Measurements from ENCODE around the gene SMC6. TPM values are rescaled to one million over a fixed set of nuclear protein-coding genes. Genes with fewer than 3 reads are reported as not detected.

SMC6 gene
- total and polyA plus RNA-seq, 10 of the 15 experiments (the other 5 are each of a cell fraction or from before 2014, with no cell fraction given) = 12.8 to 63.8 (median 38.8) TPM

GRCh38 chr2:17768894-17769293, 15.3 kb upstream of the SMC6 start:
- Histone ChIP-seq H3K27ac (ENCODE audit: control insufficient read depth, insufficient read depth) (no peak overlapping the region), H2AFZ (ENCODE audit: control insufficient read depth, low read depth, low read length) (no peak overlapping the region), H3K9ac (ENCODE audit: control insufficient read depth, insufficient read depth, low read length) (no peak overlapping the region), H3K9me3 (replicated peaks; ENCODE audit: control insufficient read depth, insufficient read depth, low read length) (no peaks in the 10 kb centered on the region), H3K79me2 (ENCODE audit: control insufficient read depth, insufficient read depth, low read length) (no peaks in the 10 kb centered on the region), H3K4me1 (ENCODE audit: control insufficient read depth, insufficient read depth, low read length) (no peaks in the 10 kb centered on the region), H3K4me3 (no peak overlapping the region), H3K4me2 (ENCODE audit: control insufficient read depth, insufficient read depth) (no peak overlapping the region), H4K20me1 (ENCODE audit: control insufficient read depth, insufficient read depth) (no peaks in the 10 kb centered on the region), H3K36me3 (ENCODE audit: control insufficient read depth in 2 of 2, insufficient read depth in 2 of 2, low read length in 1 of 2) (peaks cover 1 to 19% of the 10 kb centered on the region in 2 experiments), H3K27me3 (replicated peaks in 1 of 2; ENCODE audit: control insufficient read depth in 2 of 2, insufficient read depth in 2 of 2, low read length in 1 of 2) (no peaks in the 10 kb centered on the region)
- POLR2A ChIA-PET = no interaction called here
- BruUV-seq (replicated peaks) = no TSS peak
- RAD21 ChIA-PET (ENCODE audit: unreplicated experiment) = interaction anchor here (0.9 to 2.0 kb wide), 3 partner anchors 13 to 64 kb away, joined by 3 to 5 read pairs (median 3); no protein-coding TSS in a partner anchor
- DNase-seq (ENCODE audit: low read depth, low spot score) = no peak
- no peak for ATAC-seq
- SMC1A ChIA-PET (ENCODE audit: uncharacterized antibody, unreplicated experiment) = interaction anchor here (0.5 to 2.3 kb wide), 3 partner anchors 10 to 49 kb away, joined by 3 to 8 read pairs (median 6); no protein-coding TSS in a partner anchor
- in situ Hi-C loops (cut with MboI) (no loop called here), intact Hi-C loops (cut with micrococcal nuclease; ENCODE audit: unreplicated experiment) (no loop called here)
- 100% methylated on average over 4 of the region's 4 CpGs for WGBS (ENCODE audit: insufficient coverage, insufficient replicate concordance, low lambda C conversion rate, missing lambda C conversion rate)
- no peak for FAIRE-seq
- CTCF ChIA-PET = interaction anchor here (0.7 to 1.7 kb wide), 5 partner anchors 12 to 62 kb away, joined by 3 to 6 read pairs (median 4); no protein-coding TSS in a partner anchor
- no peak for TF ChIP-seq SMC3 (IDR thresholded peaks at IDR 0.05; ENCODE audit: borderline replicate concordance, low read length)
- no peak for TF ChIP-seq NR2F1 (conservative IDR thresholded peaks at IDR 0.05)
- no peak for TF ChIP-seq CBFB (IDR thresholded peaks at IDR 0.05; ENCODE audit: low read depth)
- TF ChIP-seq, protein P1, sequence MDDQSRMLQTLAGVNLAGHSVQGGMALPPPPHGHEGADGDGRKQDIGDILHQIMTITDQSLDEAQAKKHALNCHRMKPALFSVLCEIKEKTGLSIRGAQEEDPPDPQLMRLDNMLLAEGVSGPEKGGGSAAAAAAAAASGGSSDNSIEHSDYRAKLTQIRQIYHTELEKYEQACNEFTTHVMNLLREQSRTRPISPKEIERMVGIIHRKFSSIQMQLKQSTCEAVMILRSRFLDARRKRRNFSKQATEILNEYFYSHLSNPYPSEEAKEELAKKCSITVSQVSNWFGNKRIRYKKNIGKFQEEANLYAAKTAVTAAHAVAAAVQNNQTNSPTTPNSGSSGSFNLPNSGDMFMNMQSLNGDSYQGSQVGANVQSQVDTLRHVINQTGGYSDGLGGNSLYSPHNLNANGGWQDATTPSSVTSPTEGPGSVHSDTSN (IDR thresholded peaks at IDR 0.05; ENCODE audit: insufficient replicate concordance, low read depth, low read length) = no peak
- TF ChIP-seq RB1 (IDR thresholded peaks at IDR 0.05; ENCODE audit: borderline replicate concordance) = no peak
- no peak for TF ChIP-seq ZNF274 (IDR thresholded peaks at IDR 0.05; ENCODE audit: insufficient read depth, insufficient read length)
- TF ChIP-seq, protein P2, sequence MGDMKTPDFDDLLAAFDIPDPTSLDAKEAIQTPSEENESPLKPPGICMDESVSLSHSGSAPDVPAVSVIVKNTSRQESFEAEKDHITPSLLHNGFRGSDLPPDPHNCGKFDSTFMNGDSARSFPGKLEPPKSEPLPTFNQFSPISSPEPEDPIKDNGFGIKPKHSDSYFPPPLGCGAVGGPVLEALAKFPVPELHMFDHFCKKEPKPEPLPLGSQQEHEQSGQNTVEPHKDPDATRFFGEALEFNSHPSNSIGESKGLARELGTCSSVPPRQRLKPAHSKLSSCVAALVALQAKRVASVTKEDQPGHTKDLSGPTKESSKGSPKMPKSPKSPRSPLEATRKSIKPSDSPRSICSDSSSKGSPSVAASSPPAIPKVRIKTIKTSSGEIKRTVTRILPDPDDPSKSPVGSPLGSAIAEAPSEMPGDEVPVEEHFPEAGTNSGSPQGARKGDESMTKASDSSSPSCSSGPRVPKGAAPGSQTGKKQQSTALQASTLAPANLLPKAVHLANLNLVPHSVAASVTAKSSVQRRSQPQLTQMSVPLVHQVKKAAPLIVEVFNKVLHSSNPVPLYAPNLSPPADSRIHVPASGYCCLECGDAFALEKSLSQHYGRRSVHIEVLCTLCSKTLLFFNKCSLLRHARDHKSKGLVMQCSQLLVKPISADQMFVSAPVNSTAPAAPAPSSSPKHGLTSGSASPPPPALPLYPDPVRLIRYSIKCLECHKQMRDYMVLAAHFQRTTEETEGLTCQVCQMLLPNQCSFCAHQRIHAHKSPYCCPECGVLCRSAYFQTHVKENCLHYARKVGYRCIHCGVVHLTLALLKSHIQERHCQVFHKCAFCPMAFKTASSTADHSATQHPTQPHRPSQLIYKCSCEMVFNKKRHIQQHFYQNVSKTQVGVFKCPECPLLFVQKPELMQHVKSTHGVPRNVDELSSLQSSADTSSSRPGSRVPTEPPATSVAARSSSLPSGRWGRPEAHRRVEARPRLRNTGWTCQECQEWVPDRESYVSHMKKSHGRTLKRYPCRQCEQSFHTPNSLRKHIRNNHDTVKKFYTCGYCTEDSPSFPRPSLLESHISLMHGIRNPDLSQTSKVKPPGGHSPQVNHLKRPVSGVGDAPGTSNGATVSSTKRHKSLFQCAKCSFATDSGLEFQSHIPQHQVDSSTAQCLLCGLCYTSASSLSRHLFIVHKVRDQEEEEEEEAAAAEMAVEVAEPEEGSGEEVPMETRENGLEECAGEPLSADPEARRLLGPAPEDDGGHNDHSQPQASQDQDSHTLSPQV (IDR thresholded peaks at IDR 0.05) = no peak
- TF ChIP-seq, protein P3, sequence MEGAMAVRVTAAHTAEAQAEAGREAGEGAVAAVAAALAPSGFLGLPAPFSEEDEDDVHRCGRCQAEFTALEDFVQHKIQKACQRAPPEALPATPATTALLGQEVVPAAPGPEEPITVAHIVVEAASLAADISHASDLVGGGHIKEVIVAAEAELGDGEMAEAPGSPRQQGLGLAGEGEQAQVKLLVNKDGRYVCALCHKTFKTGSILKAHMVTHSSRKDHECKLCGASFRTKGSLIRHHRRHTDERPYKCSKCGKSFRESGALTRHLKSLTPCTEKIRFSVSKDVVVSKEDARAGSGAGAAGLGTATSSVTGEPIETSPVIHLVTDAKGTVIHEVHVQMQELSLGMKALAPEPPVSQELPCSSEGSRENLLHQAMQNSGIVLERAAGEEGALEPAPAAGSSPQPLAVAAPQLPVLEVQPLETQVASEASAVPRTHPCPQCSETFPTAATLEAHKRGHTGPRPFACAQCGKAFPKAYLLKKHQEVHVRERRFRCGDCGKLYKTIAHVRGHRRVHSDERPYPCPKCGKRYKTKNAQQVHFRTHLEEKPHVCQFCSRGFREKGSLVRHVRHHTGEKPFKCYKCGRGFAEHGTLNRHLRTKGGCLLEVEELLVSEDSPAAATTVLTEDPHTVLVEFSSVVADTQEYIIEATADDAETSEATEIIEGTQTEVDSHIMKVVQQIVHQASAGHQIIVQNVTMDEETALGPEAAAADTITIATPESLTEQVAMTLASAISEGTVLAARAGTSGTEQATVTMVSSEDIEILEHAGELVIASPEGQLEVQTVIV (IDR thresholded peaks at IDR 0.05; ENCODE audit: borderline replicate concordance, partially characterized antibody) = no peak
- TF ChIP-seq STAT3 (IDR thresholded peaks at IDR 0.05; ENCODE audit: low read depth, low read length) = no peak
- no peak for TF ChIP-seq MEF2A (IDR thresholded peaks at IDR 0.05; ENCODE audit: insufficient read depth, low read depth, low read length)
- TF ChIP-seq EGR1 (IDR thresholded peaks at IDR 0.05; ENCODE audit: borderline replicate concordance in 1 of 2, low read depth in 2 of 2, low read length in 2 of 2) = no peak
- no peak for TF ChIP-seq TCF12 (IDR thresholded peaks at IDR 0.05; ENCODE audit: low read depth, low read length)
- no peak for TF ChIP-seq CBX5 (IDR thresholded peaks at IDR 0.05; ENCODE audit: low read depth)
- TF ChIP-seq ZNF622 (IDR thresholded peaks at IDR 0.05) = no peak
- no peak for TF ChIP-seq E2F4 (IDR thresholded peaks at IDR 0.05; ENCODE audit: low read depth, low read length)
- no peak for TF ChIP-seq STAT1 (conservative IDR thresholded peaks at IDR 0.05)
- no peak for TF ChIP-seq CREB1 (IDR thresholded peaks at IDR 0.05; ENCODE audit: low read depth)
